HL-60/S4 treated with phorbol 12-myristate 13-acetate at 8.2 ng/mL for 4 days and 3 days (cell line): Measurements from ENCODE around the gene GALK1.
"Not testable (repeated sequence)": the region's sequence is repeated elsewhere in the genome, so short reads cannot be mapped to it uniquely, and the experiment has no call there.

ENCODE experiments used
- in situ Hi-C: fragments of 300-500 bp; cut with MboI; formaldehyde crosslinking; loops from 2 replicates; pipeline ENCODE4 v1.15.0; 2022; ENCODE audit warnings: low sequenced_read_pairs

The GALK1 gene

GRCh38 chr17:75784473-75785015 is 19.6 kb upstream of the GALK1 start, which contains the start of gene UNK:
Gene UNK (plus strand): TSS chr17:75784806. CDS start chr17:75784881, 75 bp downstream.
- in situ Hi-C loops = no loop called here

GRCh38 chr17:75783803-75784472 is 18.9 kb upstream of the GALK1 start:
- in situ Hi-C loops = no loop called here

GRCh38 chr17:75783069-75783783 is 18.2 kb upstream of the GALK1 start:
- in situ Hi-C loops = no loop called here

- in situ Hi-C loops = no loop called here
Observed at GRCh38 chr17:75779987-75780889, 15.2 kb upstream of the GALK1 start.

- in situ Hi-C loops = no loop called here
Observed at GRCh38 chr17:75779250-75779986, 14.4 kb upstream of the GALK1 start.

- in situ Hi-C loops = no loop called here
Observed at GRCh38 chr17:75778861-75779249, 13.9 kb upstream of the GALK1 start.

- in situ Hi-C loops = not testable (repeated sequence)
Observed at GRCh38 chr17:75778066-75778860, 13.3 kb upstream of the GALK1 start.

- in situ Hi-C loops = no loop called here
Observed at GRCh38 chr17:75777296-75777922, 12.4 kb upstream of the GALK1 start.

GRCh38 chr17:75776386-75777295 is 11.6 kb upstream of the GALK1 start:
- in situ Hi-C loops = no loop called here

GRCh38 chr17:75774991-75775668 is 10.1 kb upstream of the GALK1 start:
- in situ Hi-C loops = no loop called here

- in situ Hi-C loops = no loop called here
Observed at GRCh38 chr17:75774471-75774990, 9.5 kb upstream of the GALK1 start.

- in situ Hi-C loops = no loop called here
Observed at GRCh38 chr17:75773808-75774470, 8.9 kb upstream of the GALK1 start.

- in situ Hi-C loops = no loop called here
Observed at GRCh38 chr17:75773121-75773807, 8.3 kb upstream of the GALK1 start.

- in situ Hi-C loops = no loop called here
Observed at GRCh38 chr17:75771334-75772281, 6.6 kb upstream of the GALK1 start.

GRCh38 chr17:75769536-75769935 is 4.5 kb upstream of the GALK1 start:
- in situ Hi-C loops = no loop called here
